Keratinocyte (primary cell): ENCODE measurements around the gene GSTM5. TPM values are rescaled to one million over a fixed set of nuclear protein-coding genes. Genes with fewer than 3 reads are reported as not detected.
"Not testable (repeated sequence)": the region's sequence is repeated elsewhere in the genome, so short reads cannot be mapped to it uniquely, and the experiment has no call there.

Source experiments
- DNase-seq: peaks from one replicate; pipeline ENCODE4 v3.0.0-alpha.2; 2011; ENCODE audit warnings: low read depth, missing footprints, low spot score
- FAIRE-seq: peaks from 2 replicates; lab custom pipeline; 2011; peaks lifted over from hg19 to GRCh38; lab: Jason Lieb, UNC
- H2AFZ ChIP-seq: 2 replicates; pipeline ENCODE4 v1.6.0; 2012; ENCODE audit warnings: low read length, control low read depth, inconsistent platforms; ENCODE audit not compliant: control insufficient read depth
- H3K27ac ChIP-seq: 2 replicates; pipeline ENCODE4 v1.5.1; 2011; ENCODE audit warnings: low read length; ENCODE audit not compliant: control insufficient read depth, insufficient read depth
- H3K27me3 ChIP-seq: 3 replicates; pipeline ENCODE4 v1.6.0; 2011; ENCODE audit warnings: low read length; ENCODE audit not compliant: control insufficient read depth, insufficient read depth; ENCODE audit errors: extremely low read depth
- H3K36me3 ChIP-seq, 2 experiments: 2 replicates in 1 of 2; 3 replicates in 1 of 2; pipeline ENCODE4 v1.5.1; 2011; ENCODE audit warnings: low read length in 2 of 2, mild to moderate bottlenecking in 1 of 2; ENCODE audit not compliant: control insufficient read depth in 2 of 2, insufficient read depth in 2 of 2; ENCODE audit errors: extremely low read depth in 1 of 2
- H3K4me1 ChIP-seq: 3 replicates; pipeline ENCODE4 v1.5.1; 2011; ENCODE audit warnings: low read length; ENCODE audit not compliant: control insufficient read depth, insufficient read depth; ENCODE audit errors: extremely low read depth
- H3K4me2 ChIP-seq: 3 replicates; pipeline ENCODE4 v1.6.0; 2011; ENCODE audit warnings: low read depth, low read length; ENCODE audit not compliant: control insufficient read depth, insufficient read depth; ENCODE audit errors: extremely low read depth
- H3K4me3 ChIP-seq, 3 experiments: fragments of 200-600 bp in 1 of 3; sonication (generic) in 1 of 3; 2 replicates in 2 of 3; 3 replicates in 1 of 3; pipeline ENCODE4 v1.5.1; 2011 to 2016; ENCODE audit warnings: low read length in 3 of 3, mild to moderate bottlenecking in 3 of 3, control low read depth in 2 of 3, inconsistent platforms in 1 of 3, low read depth in 1 of 3, mixed read lengths in 1 of 3, mixed run types in 1 of 3, moderate library complexity in 1 of 3; ENCODE audit not compliant: control insufficient read depth in 2 of 3, insufficient read depth in 2 of 3; ENCODE audit errors: extremely low read depth in 1 of 3
- H3K79me2 ChIP-seq: 2 replicates; pipeline ENCODE4 v1.6.0; 2012; ENCODE audit warnings: low read length; ENCODE audit not compliant: control insufficient read depth, insufficient read depth
- H3K9ac ChIP-seq: 3 replicates; pipeline ENCODE4 v1.6.0; 2011; ENCODE audit warnings: low read length; ENCODE audit not compliant: control insufficient read depth, insufficient read depth; ENCODE audit errors: extremely low read depth
- H3K9me1 ChIP-seq: 3 replicates; pipeline ENCODE4 v1.6.0; 2011; ENCODE audit warnings: low read length; ENCODE audit not compliant: control insufficient read depth, insufficient read depth; ENCODE audit errors: extremely low read depth
- H3K9me3 ChIP-seq: 2 replicates; pipeline ENCODE4 v1.5.1; 2012; ENCODE audit warnings: low read depth, low read length; ENCODE audit not compliant: control insufficient read depth
- H4K20me1 ChIP-seq: 3 replicates; pipeline ENCODE4 v1.6.0; 2011; ENCODE audit warnings: low read length; ENCODE audit not compliant: control insufficient read depth, insufficient read depth; ENCODE audit errors: extremely low read depth
- CTCF ChIP-seq, 3 experiments: IDR thresholded peaks in 1 of 3; conservative IDR thresholded peaks in 1 of 3; optimal IDR thresholded peaks in 1 of 3; 2 replicates in 2 of 3; 3 replicates in 1 of 3; pipeline versions ENCODE3 to v1.5.1; 2011; ENCODE audit warnings: low read length in 3 of 3, mild to moderate bottlenecking in 3 of 3, moderate library complexity in 2 of 3, control low read depth in 1 of 3, inconsistent platforms in 1 of 3; ENCODE audit not compliant: insufficient read depth in 2 of 3; ENCODE audit errors: extremely low read depth in 1 of 3
- EZH2 ChIP-seq: IDR thresholded peaks from one replicate; pipeline ENCODE4 v1.6.1; 2012; ENCODE audit warnings: inconsistent platforms, mild to moderate bottlenecking, low read length, moderate library complexity
- dilution Hi-C: fragments of 300-500 bp; cut with MboI; formaldehyde crosslinking; loops from one replicate; pipeline ENCODE4 v1.7.0; 2020; ENCODE audit warnings: low sequenced_read_pairs; ENCODE audit not compliant: extremely low pct_ligation_motif_present
- polyA plus RNA-seq, 5 experiments: library from polyadenylated mRNA; depleted of rRNA in 3 of 5; stranded (reverse) in 3 of 5; stranded (forward) in 1 of 5; unstranded in 1 of 5; fragments of >200 nt; gene quantifications; 1 replicate in 1 of 5; 2 replicates in 3 of 5; 3 replicates in 1 of 5; pipeline versions ENCODE4 v1.2.1 to v1.2.3, GENCODE V29; 2011 to 2012; ENCODE audit warnings: missing spikeins in 2 of 5, low read depth in 1 of 5, low replicate concordance in 1 of 5

The GSTM5 gene
- polyA plus RNA-seq, 1 donor (not counting 4 experiments of a cell fraction or from before 2014, with no cell fraction given), result not detected

- H3K9me3 ChIP-seq, result no peaks in the 10 kb centered on the region
- H3K4me1 ChIP-seq, result no peaks in the 10 kb centered on the region
- H3K36me3 ChIP-seq, result no peaks in the 10 kb centered on the region
- no peak overlapping the region for H3K4me3 ChIP-seq
- DNase-seq (no peak), FAIRE-seq (no peak)
- dilution Hi-C loops, result no loop called here
- no peak overlapping the region for H3K9ac ChIP-seq
- no peaks in the 10 kb centered on the region for H4K20me1 ChIP-seq
- H3K27ac ChIP-seq, result no peak overlapping the region
- no peaks in the 10 kb centered on the region for H3K79me2 ChIP-seq
- no peak for TF ChIP-seq EZH2
- TF ChIP-seq CTCF (optimal IDR thresholded peaks at IDR 0.05 in 1 of 3, IDR thresholded peaks at IDR 0.05 in 1 of 3, conservative IDR thresholded peaks at IDR 0.05 in 1 of 3; ENCODE audit: extremely low read depth in 1 of 3, insufficient read depth in 2 of 3, low read length in 3 of 3), result no peak
- H2AFZ ChIP-seq, result no peak overlapping the region
- H3K9me1 ChIP-seq, result no peaks in the 10 kb centered on the region
- no peak overlapping the region for H3K4me2 ChIP-seq
- no peaks in the 10 kb centered on the region for H3K27me3 ChIP-seq
Measured at GRCh38 chr1:109754738-109755137, 42.7 kb downstream of the GSTM5 start.

- H4K20me1 ChIP-seq, H3K9ac ChIP-seq, FAIRE-seq, DNase-seq, H3K79me2 ChIP-seq, dilution Hi-C loops, H3K4me2 ChIP-seq, H3K9me3 ChIP-seq, H2AFZ ChIP-seq, H3K27me3 ChIP-seq, H3K9me1 ChIP-seq, H3K4me1 ChIP-seq, H3K27ac ChIP-seq, H3K4me3 ChIP-seq, H3K36me3 ChIP-seq: not testable (repeated sequence)
Measured at GRCh38 chr1:109756325-109756724, 44.3 kb downstream of the GSTM5 start.

- H2AFZ ChIP-seq, result no peak overlapping the region
- no peaks in the 10 kb centered on the region for H3K36me3 ChIP-seq
- no peaks in the 10 kb centered on the region for H3K27me3 ChIP-seq
- H3K9me1 ChIP-seq, result no peaks in the 10 kb centered on the region
- dilution Hi-C loops, result no loop called here
- FAIRE-seq, result no peak
- H3K4me3 ChIP-seq, result no peak overlapping the region
- H3K27ac ChIP-seq, result no peak overlapping the region
- H3K4me1 ChIP-seq, result no peaks in the 10 kb centered on the region
- no peak for TF ChIP-seq CTCF (optimal IDR thresholded peaks at IDR 0.05 in 1 of 3, IDR thresholded peaks at IDR 0.05 in 1 of 3, conservative IDR thresholded peaks at IDR 0.05 in 1 of 3; ENCODE audit: extremely low read depth in 1 of 3, insufficient read depth in 2 of 3, low read length in 3 of 3)
- no peak for TF ChIP-seq EZH2
- no peak overlapping the region for H3K4me2 ChIP-seq
- no peaks in the 10 kb centered on the region for H3K79me2 ChIP-seq
- no peaks in the 10 kb centered on the region for H4K20me1 ChIP-seq
- H3K9ac ChIP-seq, result no peak overlapping the region
- H3K9me3 ChIP-seq, result no peaks in the 10 kb centered on the region
- no peak for DNase-seq
Measured at GRCh38 chr1:109756848-109757521, 44.9 kb downstream of the GSTM5 start.
